Gastrocnemius medialis (tissue), 4 donors: ENCODE results near the gene PRKG1.

Experiments
- CTCF ChIP-seq, 5 experiments: fragments of 450-650 bp in 3 of 5; fragments of 200-600 bp in 2 of 5; sonication (generic) in 2 of 5; IDR thresholded peaks in 4 of 5; conservative IDR thresholded peaks in 1 of 5; 1 replicate in 4 of 5; 2 replicates in 1 of 5; pipeline ENCODE4 v1.5.1; 2016 to 2019; ENCODE audit warnings: antibody characterized with exemption in 5 of 5, mild to moderate bottlenecking in 3 of 5, moderate library complexity in 3 of 5
- POLR2A ChIP-seq, 2 donors: fragments of 450-650 bp; IDR thresholded peaks; one replicate each; pipeline ENCODE4 v1.6.1; 2017; ENCODE audit warnings: antibody characterized with exemption in 2 of 2, mild to moderate bottlenecking in 2 of 2, moderate library complexity in 2 of 2

- TF ChIP-seq CTCF (IDR thresholded peaks at IDR 0.05 in 4 of 5, conservative IDR thresholded peaks at IDR 0.05 in 1 of 5) (no peak), POLR2A (IDR thresholded peaks at IDR 0.05) (no peak)
Measured at GRCh38 chr10:52170776-52171175, 1096.5 kb downstream of the PRKG1 start.
